ENCODE results near the gene EFCAB12.

Gene EFCAB12

DNA sequence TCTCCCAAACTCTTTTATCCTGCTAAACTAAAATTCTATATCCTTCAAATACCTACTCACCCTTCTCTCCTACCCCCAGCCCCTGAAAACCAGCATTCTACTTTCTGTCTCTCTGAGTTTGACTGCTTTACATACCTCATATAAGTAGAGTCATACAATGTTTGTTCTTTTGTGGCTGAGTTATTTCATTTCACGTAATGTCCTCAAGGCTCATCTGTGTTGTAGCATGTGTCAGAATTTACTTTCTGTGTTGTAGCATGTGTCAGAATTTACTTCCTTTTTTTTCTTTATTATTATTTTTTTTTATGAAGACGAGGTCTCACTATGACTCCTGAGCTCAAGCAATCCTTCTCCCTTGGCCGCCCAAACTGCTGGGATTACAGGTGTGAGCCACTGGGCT is 31.7 kb upstream of the EFCAB12 start:
- no peak overlapping the region for H3K27ac ChIP-seq (replicated peaks)
- TF ChIP-seq, protein P1, sequence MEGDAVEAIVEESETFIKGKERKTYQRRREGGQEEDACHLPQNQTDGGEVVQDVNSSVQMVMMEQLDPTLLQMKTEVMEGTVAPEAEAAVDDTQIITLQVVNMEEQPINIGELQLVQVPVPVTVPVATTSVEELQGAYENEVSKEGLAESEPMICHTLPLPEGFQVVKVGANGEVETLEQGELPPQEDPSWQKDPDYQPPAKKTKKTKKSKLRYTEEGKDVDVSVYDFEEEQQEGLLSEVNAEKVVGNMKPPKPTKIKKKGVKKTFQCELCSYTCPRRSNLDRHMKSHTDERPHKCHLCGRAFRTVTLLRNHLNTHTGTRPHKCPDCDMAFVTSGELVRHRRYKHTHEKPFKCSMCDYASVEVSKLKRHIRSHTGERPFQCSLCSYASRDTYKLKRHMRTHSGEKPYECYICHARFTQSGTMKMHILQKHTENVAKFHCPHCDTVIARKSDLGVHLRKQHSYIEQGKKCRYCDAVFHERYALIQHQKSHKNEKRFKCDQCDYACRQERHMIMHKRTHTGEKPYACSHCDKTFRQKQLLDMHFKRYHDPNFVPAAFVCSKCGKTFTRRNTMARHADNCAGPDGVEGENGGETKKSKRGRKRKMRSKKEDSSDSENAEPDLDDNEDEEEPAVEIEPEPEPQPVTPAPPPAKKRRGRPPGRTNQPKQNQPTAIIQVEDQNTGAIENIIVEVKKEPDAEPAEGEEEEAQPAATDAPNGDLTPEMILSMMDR (IDR thresholded peaks at IDR 0.05; ENCODE audit: insufficient read depth, low read length), result no peak
- TF ChIP-seq POLR2AphosphoS5 (IDR thresholded peaks at IDR 0.05; ENCODE audit: low read depth) (no peak), GABPA (IDR thresholded peaks at IDR 0.05; ENCODE audit: low read depth) (no peak), SPI1 (IDR thresholded peaks at IDR 0.05; ENCODE audit: borderline replicate concordance, low read depth) (no peak)
- TF ChIP-seq, protein P2, sequence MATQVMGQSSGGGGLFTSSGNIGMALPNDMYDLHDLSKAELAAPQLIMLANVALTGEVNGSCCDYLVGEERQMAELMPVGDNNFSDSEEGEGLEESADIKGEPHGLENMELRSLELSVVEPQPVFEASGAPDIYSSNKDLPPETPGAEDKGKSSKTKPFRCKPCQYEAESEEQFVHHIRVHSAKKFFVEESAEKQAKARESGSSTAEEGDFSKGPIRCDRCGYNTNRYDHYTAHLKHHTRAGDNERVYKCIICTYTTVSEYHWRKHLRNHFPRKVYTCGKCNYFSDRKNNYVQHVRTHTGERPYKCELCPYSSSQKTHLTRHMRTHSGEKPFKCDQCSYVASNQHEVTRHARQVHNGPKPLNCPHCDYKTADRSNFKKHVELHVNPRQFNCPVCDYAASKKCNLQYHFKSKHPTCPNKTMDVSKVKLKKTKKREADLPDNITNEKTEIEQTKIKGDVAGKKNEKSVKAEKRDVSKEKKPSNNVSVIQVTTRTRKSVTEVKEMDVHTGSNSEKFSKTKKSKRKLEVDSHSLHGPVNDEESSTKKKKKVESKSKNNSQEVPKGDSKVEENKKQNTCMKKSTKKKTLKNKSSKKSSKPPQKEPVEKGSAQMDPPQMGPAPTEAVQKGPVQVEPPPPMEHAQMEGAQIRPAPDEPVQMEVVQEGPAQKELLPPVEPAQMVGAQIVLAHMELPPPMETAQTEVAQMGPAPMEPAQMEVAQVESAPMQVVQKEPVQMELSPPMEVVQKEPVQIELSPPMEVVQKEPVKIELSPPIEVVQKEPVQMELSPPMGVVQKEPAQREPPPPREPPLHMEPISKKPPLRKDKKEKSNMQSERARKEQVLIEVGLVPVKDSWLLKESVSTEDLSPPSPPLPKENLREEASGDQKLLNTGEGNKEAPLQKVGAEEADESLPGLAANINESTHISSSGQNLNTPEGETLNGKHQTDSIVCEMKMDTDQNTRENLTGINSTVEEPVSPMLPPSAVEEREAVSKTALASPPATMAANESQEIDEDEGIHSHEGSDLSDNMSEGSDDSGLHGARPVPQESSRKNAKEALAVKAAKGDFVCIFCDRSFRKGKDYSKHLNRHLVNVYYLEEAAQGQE (IDR thresholded peaks at IDR 0.05; ENCODE audit: insufficient replicate concordance, low read depth), result no peak

DNA sequence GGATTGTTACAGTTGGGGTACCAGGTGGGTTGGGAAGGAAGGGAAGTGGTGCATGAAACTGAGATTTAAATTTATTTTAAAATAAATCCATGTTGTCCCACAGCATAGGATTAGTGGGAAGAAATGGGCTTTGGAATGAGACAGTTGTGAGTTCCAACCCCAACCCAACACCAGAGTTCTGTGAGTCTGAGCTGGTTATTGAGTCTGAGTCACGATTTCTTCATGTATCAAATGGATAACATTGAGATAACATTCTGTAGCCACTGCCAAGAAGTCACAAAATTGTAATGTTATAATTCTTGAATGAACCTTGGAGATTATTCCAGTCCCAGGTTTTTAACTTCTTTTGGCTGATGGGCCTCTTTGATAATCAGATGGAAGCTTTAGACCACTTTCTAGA is 25.3 kb upstream of the EFCAB12 start:
- no peak overlapping the region for H3K27ac ChIP-seq (replicated peaks)
- DNase-seq (ENCODE audit: low read depth in 1 of 2, low spot score in 1 of 2), result no peak
- H3K4me3 ChIP-seq (replicated peaks; ENCODE audit: insufficient read depth, low read length), result no peak overlapping the region
- H3K27me3 ChIP-seq (ENCODE audit: insufficient read depth, poor library complexity, severe bottlenecking), result no peaks in the 10 kb centered on the region
- no peak for TF ChIP-seq POLR2AphosphoS5 (IDR thresholded peaks at IDR 0.05; ENCODE audit: low read depth)
- TF ChIP-seq GABPA (IDR thresholded peaks at IDR 0.05; ENCODE audit: low read depth), result no peak
- TF ChIP-seq, protein P1 (IDR thresholded peaks at IDR 0.05; ENCODE audit: insufficient read depth, low read length), result no peak
- TF ChIP-seq, protein P2 (IDR thresholded peaks at IDR 0.05; ENCODE audit: insufficient replicate concordance, low read depth), result no peak
- TF ChIP-seq SPI1 (IDR thresholded peaks at IDR 0.05; ENCODE audit: borderline replicate concordance, low read depth), result no peak

More for the DNA sequence above, 31.7 kb upstream of the EFCAB12 start:
- H3K27me3 ChIP-seq (ENCODE audit: insufficient read depth, poor library complexity, severe bottlenecking), result no peaks in the 10 kb centered on the region
- no peak for DNase-seq (ENCODE audit: low read depth in 1 of 2, low spot score in 1 of 2)
- no peak overlapping the region for H3K4me3 ChIP-seq (replicated peaks; ENCODE audit: insufficient read depth, low read length)

DNA sequence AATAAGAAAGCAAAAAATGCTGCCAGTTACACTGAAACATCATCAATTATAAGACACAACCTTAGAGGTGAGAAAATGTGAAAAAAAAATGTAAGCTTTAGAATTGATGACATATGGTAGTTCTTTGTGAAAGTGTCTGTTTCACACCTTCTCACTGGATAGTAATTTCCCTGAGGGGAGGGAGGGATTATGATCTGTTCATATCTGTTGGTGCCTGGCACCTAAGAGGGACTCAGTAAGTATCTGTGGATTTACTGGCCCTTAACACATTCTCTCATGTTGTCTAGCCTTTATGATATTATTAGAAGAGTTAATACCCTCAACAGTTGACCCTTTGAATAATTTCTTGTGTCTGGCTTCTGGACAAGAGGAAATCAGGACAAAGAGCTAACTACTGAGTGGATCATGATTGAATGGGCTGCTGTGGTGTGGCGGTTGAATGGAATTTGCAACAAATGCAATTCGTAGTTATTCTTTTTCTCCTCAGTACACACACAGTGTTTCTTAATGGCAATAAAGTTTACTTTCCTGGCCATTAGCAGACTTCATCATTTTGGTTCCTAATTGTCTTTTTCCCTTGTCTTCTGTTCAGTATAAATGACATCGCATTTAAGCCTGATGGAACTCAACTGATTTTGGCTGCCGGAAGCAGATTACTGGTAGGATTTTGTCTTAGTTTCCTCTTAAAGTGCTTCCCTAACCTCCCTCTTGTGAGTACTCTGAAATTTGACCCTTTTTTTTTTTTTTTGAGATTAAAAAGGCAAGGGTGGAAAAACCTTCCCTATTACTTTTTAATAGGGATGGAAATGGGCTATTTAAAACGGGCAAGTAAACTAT is 21.1 kb upstream of the EFCAB12 start:
- Histone ChIP-seq H3K27ac (replicated peaks) (no peak overlapping the region), H3K27me3 (ENCODE audit: insufficient read depth, poor library complexity, severe bottlenecking) (no peaks in the 10 kb centered on the region), H3K4me3 (replicated peaks; ENCODE audit: insufficient read depth, low read length) (no peak overlapping the region)
- DNase-seq (ENCODE audit: low read depth in 1 of 2, low spot score in 1 of 2), result no peak
- no peak for TF ChIP-seq GABPA (IDR thresholded peaks at IDR 0.05; ENCODE audit: low read depth)
- TF ChIP-seq, protein P2 (IDR thresholded peaks at IDR 0.05; ENCODE audit: insufficient replicate concordance, low read depth), result no peak
- no peak for TF ChIP-seq POLR2AphosphoS5 (IDR thresholded peaks at IDR 0.05; ENCODE audit: low read depth)
- TF ChIP-seq, protein P1 (IDR thresholded peaks at IDR 0.05; ENCODE audit: insufficient read depth, low read length), result no peak
- no peak for TF ChIP-seq SPI1 (IDR thresholded peaks at IDR 0.05; ENCODE audit: borderline replicate concordance, low read depth)
